ENCODE measurements around the gene WIZ. TPM values are rescaled to one million over a fixed set of nuclear protein-coding genes. Genes with fewer than 3 reads are reported as not detected.

WIZ gene
- total RNA-seq, 1 experiment from 2014 or later, result 72.3 TPM

DNA sequence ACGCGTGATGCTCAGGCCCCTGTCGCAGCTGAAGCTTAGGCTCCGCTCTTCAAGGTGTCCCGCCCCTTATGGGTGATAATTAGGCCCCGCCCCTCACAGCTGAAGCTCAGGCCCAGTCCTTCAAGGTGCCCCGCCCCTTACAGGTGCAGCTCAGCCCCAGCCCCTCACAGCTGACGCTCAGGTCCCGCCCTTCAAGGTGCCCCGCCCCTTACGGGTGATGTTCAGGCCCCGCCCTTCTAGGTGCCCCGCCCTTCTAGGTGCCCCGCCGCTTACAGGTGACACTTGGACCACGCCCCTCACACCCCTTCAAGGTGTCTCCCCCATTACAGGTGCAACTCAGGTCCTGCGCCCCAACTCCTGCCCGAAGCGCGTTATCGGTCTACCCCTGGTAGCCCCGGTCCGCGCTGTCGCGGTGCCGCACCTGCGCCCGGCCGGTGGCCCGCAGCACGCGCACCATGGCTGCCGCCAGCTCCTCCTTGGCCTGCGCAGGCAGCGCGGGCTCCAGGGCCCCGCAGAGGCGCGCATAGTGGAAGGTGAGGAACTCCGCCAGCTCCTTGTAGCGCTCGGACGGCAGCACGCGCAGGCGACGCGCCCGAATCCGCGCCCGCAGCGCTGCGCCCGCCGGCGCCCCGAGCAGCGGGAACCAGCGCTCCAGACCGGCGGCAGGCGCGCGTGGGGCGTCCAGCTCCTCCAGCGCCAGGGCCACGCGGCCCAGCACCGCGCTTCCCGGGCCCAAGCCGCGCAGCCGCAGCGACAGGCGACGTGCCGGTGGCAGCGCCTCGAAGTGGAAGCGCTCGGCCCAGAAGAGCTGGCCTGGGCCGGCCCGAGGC, 7.3 kb upstream of the WIZ start:
- TF ChIP-seq EZH2 (IDR thresholded peaks at IDR 0.05; ENCODE audit: borderline replicate concordance, low read depth, low read length, poor library complexity, severe bottlenecking), result no peak
- TF ChIP-seq, protein P1, sequence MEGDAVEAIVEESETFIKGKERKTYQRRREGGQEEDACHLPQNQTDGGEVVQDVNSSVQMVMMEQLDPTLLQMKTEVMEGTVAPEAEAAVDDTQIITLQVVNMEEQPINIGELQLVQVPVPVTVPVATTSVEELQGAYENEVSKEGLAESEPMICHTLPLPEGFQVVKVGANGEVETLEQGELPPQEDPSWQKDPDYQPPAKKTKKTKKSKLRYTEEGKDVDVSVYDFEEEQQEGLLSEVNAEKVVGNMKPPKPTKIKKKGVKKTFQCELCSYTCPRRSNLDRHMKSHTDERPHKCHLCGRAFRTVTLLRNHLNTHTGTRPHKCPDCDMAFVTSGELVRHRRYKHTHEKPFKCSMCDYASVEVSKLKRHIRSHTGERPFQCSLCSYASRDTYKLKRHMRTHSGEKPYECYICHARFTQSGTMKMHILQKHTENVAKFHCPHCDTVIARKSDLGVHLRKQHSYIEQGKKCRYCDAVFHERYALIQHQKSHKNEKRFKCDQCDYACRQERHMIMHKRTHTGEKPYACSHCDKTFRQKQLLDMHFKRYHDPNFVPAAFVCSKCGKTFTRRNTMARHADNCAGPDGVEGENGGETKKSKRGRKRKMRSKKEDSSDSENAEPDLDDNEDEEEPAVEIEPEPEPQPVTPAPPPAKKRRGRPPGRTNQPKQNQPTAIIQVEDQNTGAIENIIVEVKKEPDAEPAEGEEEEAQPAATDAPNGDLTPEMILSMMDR (conservative IDR thresholded peaks at IDR 0.05; ENCODE audit: low read depth, low read length), result no peak
- Histone ChIP-seq H3K27me3 (replicated peaks; ENCODE audit: insufficient read depth, low read depth, low read length, poor library complexity) (no peaks in the 10 kb centered on the region), H3K4me1 (ENCODE audit: insufficient read depth, low read length, poor library complexity, severe bottlenecking) (peaks cover 22% of the 10 kb centered on the region), H3K36me3 (ENCODE audit: insufficient read depth, low read length, poor library complexity, severe bottlenecking) (no peaks in the 10 kb centered on the region), H3K4me3 (ENCODE audit: low read depth, low read length, poor library complexity, severe bottlenecking) (peak overlapping the region; percentile 28), H3K27ac (ENCODE audit: low read depth, low read length, poor library complexity, severe bottlenecking) (no peak overlapping the region), H3K9me3 (ENCODE audit: low read depth, low read length, poor library complexity, severe bottlenecking) (no peaks in the 10 kb centered on the region)
- DNase-seq (ENCODE audit: low spot score), result peak; percentile 54
- POLR2A ChIA-PET (ENCODE audit: low non-redundant PET), result interaction anchor here (0.6 kb wide), 1 partner anchor 107 kb away, joined by 3 read pairs; no protein-coding TSS in a partner anchor
- intact Hi-C loops (cut with micrococcal nuclease; ENCODE audit: unreplicated experiment), result no loop called here
- no TSS peak for BruUV-seq (replicated peaks)
- CTCF ChIA-PET, result no interaction called here

GRCh38 chr19:15456441-15456840, 6.7 kb upstream of the WIZ start:
- TF ChIP-seq EZH2 (IDR thresholded peaks at IDR 0.05; ENCODE audit: borderline replicate concordance, low read depth, low read length, poor library complexity, severe bottlenecking), result no peak
- TF ChIP-seq, protein P1 (conservative IDR thresholded peaks at IDR 0.05; ENCODE audit: low read depth, low read length), result no peak
- intact Hi-C loops (cut with micrococcal nuclease; ENCODE audit: unreplicated experiment), result no loop called here
- DNase-seq (ENCODE audit: low spot score), result no peak
- Histone ChIP-seq H3K4me3 (ENCODE audit: low read depth, low read length, poor library complexity, severe bottlenecking) (no peak overlapping the region), H3K4me1 (ENCODE audit: insufficient read depth, low read length, poor library complexity, severe bottlenecking) (peaks cover 22% of the 10 kb centered on the region), H3K36me3 (ENCODE audit: insufficient read depth, low read length, poor library complexity, severe bottlenecking) (no peaks in the 10 kb centered on the region), H3K9me3 (ENCODE audit: low read depth, low read length, poor library complexity, severe bottlenecking) (no peaks in the 10 kb centered on the region), H3K27ac (ENCODE audit: low read depth, low read length, poor library complexity, severe bottlenecking) (no peak overlapping the region), H3K27me3 (replicated peaks; ENCODE audit: insufficient read depth, low read depth, low read length, poor library complexity) (no peaks in the 10 kb centered on the region)
- BruUV-seq (replicated peaks), result no TSS peak
- CTCF ChIA-PET, result no interaction called here
- POLR2A ChIA-PET (ENCODE audit: low non-redundant PET), result interaction anchor here (0.6 kb wide), 1 partner anchor 106 kb away, joined by 3 read pairs; no protein-coding TSS in a partner anchor

DNA sequence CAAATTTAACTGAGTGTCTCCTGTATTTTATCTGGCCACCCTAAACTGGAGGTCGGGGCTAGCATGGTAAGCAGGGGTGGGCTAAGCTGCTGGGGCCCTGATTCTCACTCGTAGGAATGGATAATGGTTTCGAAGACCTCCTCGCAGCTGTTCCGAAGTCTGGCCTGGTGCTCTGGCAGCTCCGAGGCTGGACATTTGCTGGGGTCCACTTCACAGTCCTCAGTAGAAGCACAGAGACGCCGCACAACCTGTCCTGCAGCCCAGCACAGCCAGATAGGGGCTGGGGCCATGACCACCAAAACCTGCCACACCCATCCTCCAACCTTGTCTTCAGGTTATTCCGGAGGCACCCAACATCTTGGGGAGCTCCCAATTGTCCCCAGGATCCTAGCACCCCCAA, 6.2 kb upstream of the WIZ start:
- no peak for DNase-seq (ENCODE audit: low spot score)
- Histone ChIP-seq H3K4me1 (ENCODE audit: insufficient read depth, low read length, poor library complexity, severe bottlenecking) (peaks cover 22% of the 10 kb centered on the region), H3K4me3 (ENCODE audit: low read depth, low read length, poor library complexity, severe bottlenecking) (no peak overlapping the region), H3K27me3 (replicated peaks; ENCODE audit: insufficient read depth, low read depth, low read length, poor library complexity) (no peaks in the 10 kb centered on the region), H3K9me3 (ENCODE audit: low read depth, low read length, poor library complexity, severe bottlenecking) (no peaks in the 10 kb centered on the region), H3K36me3 (ENCODE audit: insufficient read depth, low read length, poor library complexity, severe bottlenecking) (no peaks in the 10 kb centered on the region), H3K27ac (ENCODE audit: low read depth, low read length, poor library complexity, severe bottlenecking) (no peak overlapping the region)
- POLR2A ChIA-PET (ENCODE audit: low non-redundant PET), result no interaction called here
- no TSS peak for BruUV-seq (replicated peaks)
- TF ChIP-seq EZH2 (IDR thresholded peaks at IDR 0.05; ENCODE audit: borderline replicate concordance, low read depth, low read length, poor library complexity, severe bottlenecking), result no peak
- TF ChIP-seq, protein P1 (conservative IDR thresholded peaks at IDR 0.05; ENCODE audit: low read depth, low read length), result no peak
- intact Hi-C loops (cut with micrococcal nuclease; ENCODE audit: unreplicated experiment), result no loop called here
- CTCF ChIA-PET, result no interaction called here
